Neural cell (in vitro differentiated cells): ENCODE results near the gene SUPT20HL2.

Experiments
- MXI1 ChIP-seq: fragments of 450-650 bp; conservative IDR thresholded peaks from 2 replicates; pipeline ENCODE4 v1.6.1; 2014; ENCODE audit warnings: antibody characterized with exemption, mild to moderate bottlenecking; ENCODE audit not compliant: poor library complexity, severe bottlenecking
- TF ChIP-seq, protein P1 (sequence below): fragments of 450-650 bp; IDR thresholded peaks from 2 replicates; pipeline ENCODE4 v1.5.1; 2014; ENCODE audit warnings: antibody characterized with exemption, mild to moderate bottlenecking, moderate library complexity; ENCODE audit not compliant: poor library complexity, severe bottlenecking

- TF ChIP-seq, protein P1, sequence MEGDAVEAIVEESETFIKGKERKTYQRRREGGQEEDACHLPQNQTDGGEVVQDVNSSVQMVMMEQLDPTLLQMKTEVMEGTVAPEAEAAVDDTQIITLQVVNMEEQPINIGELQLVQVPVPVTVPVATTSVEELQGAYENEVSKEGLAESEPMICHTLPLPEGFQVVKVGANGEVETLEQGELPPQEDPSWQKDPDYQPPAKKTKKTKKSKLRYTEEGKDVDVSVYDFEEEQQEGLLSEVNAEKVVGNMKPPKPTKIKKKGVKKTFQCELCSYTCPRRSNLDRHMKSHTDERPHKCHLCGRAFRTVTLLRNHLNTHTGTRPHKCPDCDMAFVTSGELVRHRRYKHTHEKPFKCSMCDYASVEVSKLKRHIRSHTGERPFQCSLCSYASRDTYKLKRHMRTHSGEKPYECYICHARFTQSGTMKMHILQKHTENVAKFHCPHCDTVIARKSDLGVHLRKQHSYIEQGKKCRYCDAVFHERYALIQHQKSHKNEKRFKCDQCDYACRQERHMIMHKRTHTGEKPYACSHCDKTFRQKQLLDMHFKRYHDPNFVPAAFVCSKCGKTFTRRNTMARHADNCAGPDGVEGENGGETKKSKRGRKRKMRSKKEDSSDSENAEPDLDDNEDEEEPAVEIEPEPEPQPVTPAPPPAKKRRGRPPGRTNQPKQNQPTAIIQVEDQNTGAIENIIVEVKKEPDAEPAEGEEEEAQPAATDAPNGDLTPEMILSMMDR, result no peak
- no peak for TF ChIP-seq MXI1
Observed at GRCh38 chrX:24293412-24293811, 20.5 kb downstream of the SUPT20HL2 start.
